ENCODE measurements around the gene EPHA1.

The EPHA1 gene

GRCh38 chr7:143388491-143389101 is 20.1 kb downstream of the EPHA1 start:
- DNase-seq (ENCODE audit: low read depth), result no peak

GRCh38 chr7:143388051-143388450 is 20.6 kb downstream of the EPHA1 start:
- no peak for DNase-seq (ENCODE audit: low read depth)

GRCh38 chr7:143387156-143387975 is 21.3 kb downstream of the EPHA1 start:
- DNase-seq (ENCODE audit: low read depth), result no peak

- no peak for DNase-seq (ENCODE audit: low read depth)
These were observed 22.5 kb downstream of the EPHA1 start for GRCh38 chr7:143385891-143386781.

GRCh38 chr7:143384661-143385631 is 23.7 kb downstream of the EPHA1 start:
- no peak for DNase-seq (ENCODE audit: low read depth)

- no peak for DNase-seq (ENCODE audit: low read depth)
These were observed 24.5 kb downstream of the EPHA1 start for GRCh38 chr7:143384148-143384547.

- no peak for DNase-seq (ENCODE audit: low read depth)
These were observed 25.1 kb downstream of the EPHA1 start for GRCh38 chr7:143383642-143383957.

- no peak for DNase-seq (ENCODE audit: low read depth)
These were observed 25.6 kb downstream of the EPHA1 start for GRCh38 chr7:143382791-143383641.

- no peak for DNase-seq (ENCODE audit: low read depth)
These were observed 26.4 kb downstream of the EPHA1 start for GRCh38 chr7:143382126-143382790.

- DNase-seq (ENCODE audit: low read depth), result no peak
These were observed 27.1 kb downstream of the EPHA1 start for GRCh38 chr7:143381427-143382125.

- DNase-seq (ENCODE audit: low read depth), result peak; percentile 77
These were observed 27.8 kb downstream of the EPHA1 start, which contains the start of gene ZYX for GRCh38 chr7:143380646-143381426. ZYX (plus strand) TSS chr7:143381345; CDS start chr7:143381572, 227 bp downstream.

GRCh38 chr7:143380260-143380645 is 28.4 kb downstream of the EPHA1 start:
- DNase-seq (ENCODE audit: low read depth), result peak; percentile 80

- DNase-seq (ENCODE audit: low read depth), result no peak
These were observed 28.9 kb downstream of the EPHA1 start for GRCh38 chr7:143379611-143380259.

GRCh38 chr7:143376396-143376795 is 32.3 kb downstream of the EPHA1 start:
- no peak for DNase-seq (ENCODE audit: low read depth)

- no peak for DNase-seq (ENCODE audit: low read depth)
These were observed 33.2 kb downstream of the EPHA1 start for GRCh38 chr7:143375298-143376034.

GRCh38 chr7:143374561-143374960 is 34.1 kb downstream of the EPHA1 start:
- DNase-seq (ENCODE audit: low read depth), result no peak

GRCh38 chr7:143373255-143373794 is 35.3 kb downstream of the EPHA1 start:
- DNase-seq (ENCODE audit: low read depth), result no peak

Data from stimulated activated CD8-positive, alpha-beta memory T cell treated with anti-CD3 and anti-CD28 coated beads, Interleukin-12 subunit alpha, Interleukin-12 subunit beta, amount 100 ng/mL, for 1 hour (primary cell).